ENCODE results near the gene GCM1. TPM values are rescaled to one million over a fixed set of nuclear protein-coding genes. Genes with fewer than 3 reads are reported as not detected.

Gene GCM1, protein sequence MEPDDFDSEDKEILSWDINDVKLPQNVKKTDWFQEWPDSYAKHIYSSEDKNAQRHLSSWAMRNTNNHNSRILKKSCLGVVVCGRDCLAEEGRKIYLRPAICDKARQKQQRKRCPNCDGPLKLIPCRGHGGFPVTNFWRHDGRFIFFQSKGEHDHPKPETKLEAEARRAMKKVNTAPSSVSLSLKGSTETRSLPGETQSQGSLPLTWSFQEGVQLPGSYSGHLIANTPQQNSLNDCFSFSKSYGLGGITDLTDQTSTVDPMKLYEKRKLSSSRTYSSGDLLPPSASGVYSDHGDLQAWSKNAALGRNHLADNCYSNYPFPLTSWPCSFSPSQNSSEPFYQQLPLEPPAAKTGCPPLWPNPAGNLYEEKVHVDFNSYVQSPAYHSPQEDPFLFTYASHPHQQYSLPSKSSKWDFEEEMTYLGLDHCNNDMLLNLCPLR
- not detected in 2 replicates for total RNA-seq
- long read RNA-seq: 0 reads

DNA sequence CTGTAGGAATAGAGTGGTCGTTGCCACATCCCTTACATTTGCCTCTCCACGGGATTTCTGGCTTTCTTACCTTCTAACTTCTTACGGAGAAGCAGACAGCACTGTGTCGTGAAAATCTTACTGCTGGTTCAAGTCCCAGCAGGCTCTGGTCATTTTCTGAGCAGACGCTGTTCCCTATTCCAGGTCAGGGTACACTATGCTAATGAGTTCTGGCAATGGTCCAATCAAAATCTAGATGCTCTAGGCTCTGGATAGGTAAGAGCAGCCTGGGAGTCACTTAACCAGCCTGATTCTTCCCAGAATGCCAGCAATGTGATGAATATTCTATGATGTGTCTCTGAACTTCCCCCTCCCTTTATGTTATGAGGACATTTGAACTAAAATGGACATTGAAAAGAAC lies at the start of gene GCM1:
GCM1 (minus strand) TSS at position 158 of the 400 bp plus-strand sequence. CDS start 3,209 bp downstream, outside the sequence.
- DNase-seq (ENCODE audit: extremely low spot score, unreplicated experiment): no peak
- Mint-ChIP-seq H3K36me3 (ENCODE audit: unreplicated experiment) (no peaks in the 10 kb centered on the region), H3K4me1 (ENCODE audit: unreplicated experiment) (no peaks in the 10 kb centered on the region), H3K9me3 (ENCODE audit: unreplicated experiment) (no peaks in the 10 kb centered on the region), H3K4me3 (ENCODE audit: unreplicated experiment) (no peak within 1 kb of the TSS), H3K27me3 (ENCODE audit: unreplicated experiment) (peaks cover 22% of the 10 kb centered on the region), H3K27ac (ENCODE audit: unreplicated experiment) (no peak within 1 kb of the TSS)
- no peak for TF ChIP-seq CTCF (IDR thresholded peaks at IDR 0.05)

DNA sequence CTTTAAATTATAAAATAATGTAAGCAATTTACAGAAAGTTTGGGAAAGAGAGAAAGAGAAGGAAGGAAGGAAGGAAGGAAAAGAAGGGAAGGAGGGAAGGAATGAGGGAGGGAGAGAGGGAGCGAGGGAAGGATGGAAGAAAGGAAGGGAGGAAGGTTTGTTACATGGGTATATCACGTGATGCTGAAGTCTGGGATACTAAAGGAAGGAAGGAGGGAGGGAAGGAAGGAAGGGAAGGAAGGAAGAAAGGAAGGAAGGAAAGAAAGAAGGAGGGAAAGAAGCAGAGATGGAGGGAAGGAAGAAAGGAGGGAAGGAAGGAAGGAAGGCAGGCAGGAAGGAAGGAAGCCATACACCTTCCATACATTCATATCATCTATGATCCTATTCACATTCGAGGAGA lies 48.9 kb upstream of the GCM1 start:
- no peaks in the 10 kb centered on the region for H3K9me3 Mint-ChIP-seq (ENCODE audit: unreplicated experiment)
- TF ChIP-seq CTCF (IDR thresholded peaks at IDR 0.05): no peak
- no peaks in the 10 kb centered on the region for H3K36me3 Mint-ChIP-seq (ENCODE audit: unreplicated experiment)
- H3K4me1 Mint-ChIP-seq (ENCODE audit: unreplicated experiment): peaks cover 13% of the 10 kb centered on the region
- no peak overlapping the region for H3K27ac Mint-ChIP-seq (ENCODE audit: unreplicated experiment)
- H3K4me3 Mint-ChIP-seq (ENCODE audit: unreplicated experiment): no peak overlapping the region
- no peak for DNase-seq (ENCODE audit: extremely low spot score, unreplicated experiment)
- H3K27me3 Mint-ChIP-seq (ENCODE audit: unreplicated experiment): peaks cover 8% of the 10 kb centered on the region

DNA sequence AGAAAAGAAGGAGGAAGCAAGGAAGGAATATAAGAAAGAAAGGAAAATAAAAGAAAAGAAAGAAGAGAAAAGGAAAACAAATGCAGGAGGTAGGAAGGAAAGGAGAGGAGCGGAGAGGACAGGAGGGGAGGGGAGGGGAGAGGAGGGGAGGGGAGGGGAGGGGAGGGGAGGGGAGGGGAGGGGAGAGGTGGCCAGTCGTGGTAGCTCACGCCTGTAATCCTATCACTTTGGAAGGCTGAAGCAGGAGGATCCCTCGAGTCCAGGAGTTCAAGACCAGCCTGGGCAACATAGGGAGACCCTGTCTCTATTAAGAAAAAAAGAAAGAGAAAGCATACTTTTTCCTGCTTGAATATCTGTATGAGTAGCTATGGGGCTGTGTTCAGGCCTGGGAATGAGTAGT lies 46.4 kb upstream of the GCM1 start:
- Mint-ChIP-seq H3K27ac (ENCODE audit: unreplicated experiment) (no peak overlapping the region), H3K9me3 (ENCODE audit: unreplicated experiment) (no peaks in the 10 kb centered on the region), H3K36me3 (ENCODE audit: unreplicated experiment) (no peaks in the 10 kb centered on the region), H3K4me3 (ENCODE audit: unreplicated experiment) (no peak overlapping the region), H3K4me1 (ENCODE audit: unreplicated experiment) (peaks cover 12% of the 10 kb centered on the region), H3K27me3 (ENCODE audit: unreplicated experiment) (peaks cover 6% of the 10 kb centered on the region)
- no peak for DNase-seq (ENCODE audit: extremely low spot score, unreplicated experiment)
- no peak for TF ChIP-seq CTCF (IDR thresholded peaks at IDR 0.05)

DNA sequence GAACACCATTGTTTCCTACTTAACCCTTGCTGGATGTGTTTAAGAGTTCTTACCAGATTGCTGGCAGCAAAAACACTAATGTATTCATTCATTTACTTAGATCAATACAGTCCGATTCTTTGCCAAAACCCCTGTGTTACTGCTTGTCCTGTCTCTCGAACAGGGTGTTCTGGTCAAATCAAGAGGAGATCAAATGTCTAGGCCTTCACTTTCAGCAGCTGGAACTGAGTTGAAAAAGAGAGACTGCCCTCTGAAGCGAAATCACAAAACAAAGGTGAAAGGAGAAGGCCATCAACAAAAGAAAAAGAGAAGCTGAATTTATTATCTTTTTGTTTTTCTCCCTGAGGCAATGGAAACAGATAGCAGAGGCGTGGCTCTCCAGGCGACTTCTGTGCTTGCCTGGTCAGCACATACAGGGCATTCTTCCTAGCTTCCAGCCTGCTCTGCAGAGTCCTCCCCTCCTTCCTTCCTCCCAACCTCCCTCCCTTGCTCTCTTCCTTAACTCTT lies 44.1 kb upstream of the GCM1 start:
- Mint-ChIP-seq H3K27me3 (ENCODE audit: unreplicated experiment) (peaks cover 2% of the 10 kb centered on the region), H3K4me1 (ENCODE audit: unreplicated experiment) (peaks cover 12% of the 10 kb centered on the region), H3K4me3 (ENCODE audit: unreplicated experiment) (no peak overlapping the region), H3K27ac (ENCODE audit: unreplicated experiment) (peak overlapping the region; percentile 52), H3K36me3 (ENCODE audit: unreplicated experiment) (no peaks in the 10 kb centered on the region), H3K9me3 (ENCODE audit: unreplicated experiment) (no peaks in the 10 kb centered on the region)
- DNase-seq (ENCODE audit: extremely low spot score, unreplicated experiment): no peak
- no peak for TF ChIP-seq CTCF (IDR thresholded peaks at IDR 0.05)

DNA sequence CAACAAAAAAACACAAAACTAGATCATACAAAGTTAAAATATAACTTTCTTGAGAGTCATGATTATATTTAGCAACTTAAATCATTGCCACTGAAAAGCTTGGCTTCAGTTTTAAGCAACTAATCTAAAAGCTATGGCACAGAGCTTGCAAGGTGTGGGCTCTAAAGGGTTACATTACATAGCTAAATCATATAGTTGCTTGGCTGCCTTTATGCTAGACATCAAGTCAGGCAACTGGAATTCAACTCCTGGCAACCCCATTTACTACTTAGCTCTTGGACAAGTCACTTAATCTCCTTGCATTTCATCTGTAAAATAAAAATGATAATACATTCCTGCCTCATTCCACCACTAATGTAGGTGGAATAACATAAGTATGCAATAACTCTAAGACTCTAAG lies 40.9 kb upstream of the GCM1 start:
- Mint-ChIP-seq H3K4me3 (ENCODE audit: unreplicated experiment) (no peak overlapping the region), H3K27ac (ENCODE audit: unreplicated experiment) (no peak overlapping the region), H3K4me1 (ENCODE audit: unreplicated experiment) (peaks cover 11% of the 10 kb centered on the region), H3K27me3 (ENCODE audit: unreplicated experiment) (no peaks in the 10 kb centered on the region), H3K36me3 (ENCODE audit: unreplicated experiment) (no peaks in the 10 kb centered on the region), H3K9me3 (ENCODE audit: unreplicated experiment) (no peaks in the 10 kb centered on the region)
- no peak for TF ChIP-seq CTCF (IDR thresholded peaks at IDR 0.05)
- no peak for DNase-seq (ENCODE audit: extremely low spot score, unreplicated experiment)
